A549 (cell line): ENCODE data around the gene C3orf62. TPM values are rescaled to one million over a fixed set of nuclear protein-coding genes. Genes with fewer than 3 reads are reported as not detected.

Experiments
- ATAC-seq, 2 experiments: fragments of 200-7000 bp in 1 of 2; fragments of >200 bp in 1 of 2; cut with Nextera tagmentation in 1 of 2; cut with Tn5 transposase in 1 of 2; 3 replicates each; pipeline versions ENCODE4 v1.8.0 to v1.9.1; 2018 to 2020; ENCODE audit warnings: mild to moderate bottlenecking in 1 of 2, moderate library complexity in 1 of 2
- CTCF ChIA-PET: fragments of 300-600 bp; sonication (Branson Sonifier 250); formaldehyde crosslinking; extraction: SDS; loops from one replicate; lab custom pipeline; 2021; ENCODE audit warnings: antibody characterized with exemption, inconsistent platforms; lab: Yijun Ruan, JAX
- POLR2A ChIA-PET: fragments of 350-600 bp; formaldehyde crosslinking; extraction: SDS; loops from one replicate; lab custom pipeline; 2021; ENCODE audit warnings: antibody characterized with exemption, inconsistent platforms; lab: Yijun Ruan, JAX
- DNase-seq, 2 experiments: peaks; one replicate each; pipeline versions ENCODE4 v3.0.0 to v3.0.0-alpha.2; 2011 to 2016; ENCODE audit warnings: low read depth in 1 of 2, low spot score in 1 of 2
- FAIRE-seq: peaks from 2 replicates; lab custom pipeline; 2011; peaks lifted over from hg19 to GRCh38; lab: Jason Lieb, UNC
- H3K27ac ChIP-seq, 2 experiments: fragments of >200 bp; sonication (Bioruptor Twin); formaldehyde crosslinking; 3 replicates each; pipeline ENCODE4 v1.5.1; 2016 to 2017
- H3K4me1 ChIP-seq: fragments of >200 bp; sonication (Bioruptor Twin); formaldehyde crosslinking; 3 replicates; pipeline ENCODE4 v1.6.1; 2016
- H3K4me2 ChIP-seq: fragments of >200 bp; sonication (Bioruptor Twin); formaldehyde crosslinking; 3 replicates; pipeline ENCODE4 v1.6.1; 2016
- H3K4me3 ChIP-seq: fragments of >200 bp; sonication (Bioruptor Twin); formaldehyde crosslinking; 3 replicates; pipeline ENCODE4 v1.5.1; 2016
- H3K9me3 ChIP-seq: fragments of >200 bp; sonication (Bioruptor Twin); formaldehyde crosslinking; 3 replicates; pipeline ENCODE4 v1.6.1; 2016
- BCL3 ChIP-seq: fragments of >200 bp; sonication (Bioruptor Twin); formaldehyde crosslinking; IDR thresholded peaks from 3 replicates; pipeline ENCODE4 v1.6.1; 2016
- BHLHE40 ChIP-seq: IDR thresholded peaks from 2 replicates; pipeline ENCODE4 v1.6.1; 2012; ENCODE audit warnings: low read depth, low read length, inconsistent platforms
- CTCF ChIP-seq: fragments of >200 bp; sonication (Bioruptor Twin); formaldehyde crosslinking; IDR thresholded peaks from 3 replicates; pipeline ENCODE4 v1.5.1; 2016
- EHF ChIP-seq: fragments of 250-450 bp; sonication (Bioruptor Pico); IDR thresholded peaks from 2 replicates; pipeline ENCODE4 v1.5.0; 2020; ENCODE audit warnings: mild to moderate bottlenecking
- ESRRA ChIP-seq: fragments of 150-350 bp; IDR thresholded peaks from 2 replicates; pipeline ENCODE4 v1.6.1; 2014; ENCODE audit warnings: mild to moderate bottlenecking, low read length, borderline replicate concordance
- FOXS1 ChIP-seq: fragments of 250-450 bp; sonication (Bioruptor Pico); IDR thresholded peaks from 2 replicates; pipeline ENCODE4 v1.5.0; 2020; ENCODE audit warnings: mild to moderate bottlenecking, moderate library complexity
- HDAC2 ChIP-seq: fragments of 200-600 bp; sonication (generic); IDR thresholded peaks from 2 replicates; pipeline ENCODE4 v1.6.1; 2016
- KDM1A ChIP-seq: fragments of 200-600 bp; sonication (generic); IDR thresholded peaks from 2 replicates; pipeline ENCODE4 v1.6.1; 2016; ENCODE audit warnings: low read depth, mild to moderate bottlenecking
- KDM5A ChIP-seq: fragments of 200-600 bp; sonication (generic); IDR thresholded peaks from 2 replicates; pipeline ENCODE4 v1.6.1; 2016; ENCODE audit warnings: antibody characterized with exemption, mild to moderate bottlenecking
- MAFK ChIP-seq: fragments of 450-650 bp; IDR thresholded peaks from 2 replicates; pipeline ENCODE4 v1.6.1; 2014; ENCODE audit not compliant: partially characterized antibody
- MAZ ChIP-seq: fragments of 150-350 bp; IDR thresholded peaks from 2 replicates; pipeline ENCODE4 v1.6.1; 2014; ENCODE audit warnings: antibody characterized with exemption, low read depth, low read length, borderline replicate concordance
- NFE2L2 ChIP-seq: fragments of 150-350 bp; conservative IDR thresholded peaks from 2 replicates; pipeline ENCODE4 v1.6.1; 2014; ENCODE audit warnings: low read length
- NPAS2 ChIP-seq: fragments of 250-450 bp; sonication (Bioruptor Pico); IDR thresholded peaks from 2 replicates; pipeline ENCODE4 v1.8.0; 2022; ENCODE audit warnings: mild to moderate bottlenecking, moderate library complexity, borderline replicate concordance
- RAD21 ChIP-seq, 2 experiments: fragments of >200 bp in 1 of 2; sonication (Bioruptor Twin) in 1 of 2; formaldehyde crosslinking in 1 of 2; IDR thresholded peaks in 1 of 2; conservative IDR thresholded peaks in 1 of 2; 2 replicates in 1 of 2; 3 replicates in 1 of 2; pipeline ENCODE4 v1.6.1; 2012 to 2018; ENCODE audit warnings: inconsistent platforms in 1 of 2
- RARB ChIP-seq: fragments of 250-450 bp; sonication (Bioruptor Pico); IDR thresholded peaks from 2 replicates; pipeline ENCODE4 v1.8.0; 2021; ENCODE audit warnings: mild to moderate bottlenecking, moderate library complexity
- RFX5 ChIP-seq: fragments of 450-650 bp; IDR thresholded peaks from 2 replicates; pipeline ENCODE4 v1.7.1; 2014; ENCODE audit warnings: antibody characterized with exemption, mild to moderate bottlenecking, moderate library complexity
- SMC3 ChIP-seq: fragments of >200 bp; sonication (Bioruptor Twin); formaldehyde crosslinking; IDR thresholded peaks from 3 replicates; pipeline ENCODE4 v1.6.1; 2018; ENCODE audit warnings: inconsistent platforms
- TFCP2L1 ChIP-seq: fragments of 250-450 bp; sonication (Bioruptor Pico); IDR thresholded peaks from 2 replicates; pipeline ENCODE4 v1.5.0; 2021; ENCODE audit warnings: mild to moderate bottlenecking
- ZFP36 ChIP-seq: fragments of 450-650 bp; IDR thresholded peaks from 2 replicates; pipeline ENCODE4 v1.6.1; 2014; ENCODE audit warnings: borderline replicate concordance; ENCODE audit not compliant: partially characterized antibody
- ZNF302 ChIP-seq: fragments of 250-450 bp; sonication (Bioruptor Pico); IDR thresholded peaks from 2 replicates; pipeline ENCODE4 v1.9.0; 2021; ENCODE audit warnings: inconsistent platforms, mild to moderate bottlenecking, moderate library complexity
- ZSCAN20 ChIP-seq: fragments of 250-450 bp; sonication (Bioruptor Pico); IDR thresholded peaks from 2 replicates; pipeline ENCODE4 v1.8.0; 2022; ENCODE audit warnings: mild to moderate bottlenecking, moderate library complexity
- whole genome bisulfite sequencing: methylation state at CpG from one replicate; pipeline ENCODE4 v1.1.6; 2017; ENCODE audit errors: missing lambda C conversion rate; 5-methylcytosine and 5-hydroxymethylcytosine counted together
- polyA plus RNA-seq, 4 experiments: library from polyadenylated mRNA; depleted of rRNA in 3 of 4; stranded (reverse); fragments of >200 nt; fragmentation: RNase III in 1 of 4; extraction: RNeasy Plus Mini Kit Qiagen cat#74134 plus additional on column Dnase treatment in 1 of 4; gene quantifications; 2 replicates in 3 of 4; 3 replicates in 1 of 4; pipeline ENCODE4 v1.2.3, GENCODE V29; 2011 to 2017
- TF ChIP-seq, protein P1 (sequence below): IDR thresholded peaks from 2 replicates; pipeline ENCODE4 v1.6.1; 2012
- TF ChIP-seq, protein P2 (sequence below): fragments of 450-650 bp; IDR thresholded peaks from 2 replicates; pipeline ENCODE4 v1.6.1; 2014; ENCODE audit warnings: antibody characterized with exemption

C3orf62 gene
- polyA plus RNA-seq, 2 of the 4 experiments (the other 2 are of a cell fraction) = 1.5 to 2.0 TPM

DNA sequence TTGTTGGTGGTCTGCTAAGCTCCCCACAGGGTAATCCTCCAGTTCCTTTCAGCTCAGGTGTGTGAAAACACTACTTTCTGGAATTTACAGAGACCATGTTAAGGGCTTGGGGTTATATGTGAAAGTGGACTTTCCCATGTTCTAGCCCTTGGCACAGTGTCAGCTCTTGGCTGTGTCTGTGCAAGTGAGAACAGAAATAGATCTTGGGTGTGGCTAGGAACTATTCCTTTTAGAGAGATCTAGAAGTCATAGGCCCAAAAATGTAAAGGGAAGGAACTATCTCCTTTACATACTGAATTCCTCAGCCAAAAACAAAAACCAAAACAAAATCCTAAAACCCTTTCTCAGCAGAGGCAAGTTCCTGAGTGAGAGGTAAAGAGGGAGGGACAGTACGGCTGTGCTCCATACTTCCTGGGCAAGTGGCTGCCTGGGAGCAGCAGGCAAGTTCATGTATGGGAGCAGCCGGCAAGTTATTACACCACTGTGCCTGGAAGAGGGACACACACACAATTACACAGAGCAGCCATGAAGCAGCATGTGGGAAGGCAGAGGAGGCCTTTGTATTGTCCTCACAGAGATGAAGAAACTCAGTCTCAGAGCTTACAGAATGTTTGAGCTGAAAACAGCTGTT is 19.9 kb upstream of the C3orf62 start:
- WGBS = 80% methylated on average over 2 of the region's 2 CpGs
- Histone ChIP-seq H3K4me1 (peaks cover 14% of the 10 kb centered on the region; the same call in 2 of the 3 replicates), H3K4me2 (no peak overlapping the region), H3K4me3 (no peak overlapping the region), H3K9me3 (no peaks in the 10 kb centered on the region), H3K27ac (no peak overlapping the region)
- POLR2A ChIA-PET = no interaction called here
- no peak for ATAC-seq
- TF ChIP-seq ZNF302 (no peak), HDAC2 (no peak), RARB (no peak), KDM1A (no peak), BHLHE40 (no peak), NPAS2 (CRISPR knock-in tag) (no peak)
- TF ChIP-seq, protein P1, sequence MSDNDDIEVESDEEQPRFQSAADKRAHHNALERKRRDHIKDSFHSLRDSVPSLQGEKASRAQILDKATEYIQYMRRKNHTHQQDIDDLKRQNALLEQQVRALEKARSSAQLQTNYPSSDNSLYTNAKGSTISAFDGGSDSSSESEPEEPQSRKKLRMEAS = no peak
- TF ChIP-seq, protein P2, sequence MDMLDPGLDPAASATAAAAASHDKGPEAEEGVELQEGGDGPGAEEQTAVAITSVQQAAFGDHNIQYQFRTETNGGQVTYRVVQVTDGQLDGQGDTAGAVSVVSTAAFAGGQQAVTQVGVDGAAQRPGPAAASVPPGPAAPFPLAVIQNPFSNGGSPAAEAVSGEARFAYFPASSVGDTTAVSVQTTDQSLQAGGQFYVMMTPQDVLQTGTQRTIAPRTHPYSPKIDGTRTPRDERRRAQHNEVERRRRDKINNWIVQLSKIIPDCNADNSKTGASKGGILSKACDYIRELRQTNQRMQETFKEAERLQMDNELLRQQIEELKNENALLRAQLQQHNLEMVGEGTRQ = no peak
- no peak for FAIRE-seq
- no peak for DNase-seq
- CTCF ChIA-PET = interaction anchor here (0.6 to 1.3 kb wide), 7 partner anchors 25 to 315 kb away, joined by 3 to 4 read pairs (median 3); partner anchors contain the start of genes KLHDC8B and USP4

- 76% methylated on average over 11 of the region's 11 CpGs for WGBS
- no peak for TF ChIP-seq NFE2L2
- peak; percentile 39; the same call in 1 of the 2 replicates for TF ChIP-seq BHLHE40
- TF ChIP-seq ESRRA = no peak
- TF ChIP-seq RAD21 (conservative IDR thresholded peaks at IDR 0.05 in 1 of 2, IDR thresholded peaks at IDR 0.05 in 1 of 2) = peak; percentile 43 to 55; a peak in 4 of 5 replicates
- no peak for TF ChIP-seq EHF (CRISPR knock-in tag)
- TF ChIP-seq ZFP36 = no peak
- no peak for TF ChIP-seq RFX5
- TF ChIP-seq, protein P1 = 0 out of 2 replicates have a peak, but pooled peaks have one; percentile 20
- TF ChIP-seq SMC3 = peak; percentile 30; the same call in 2 of the 3 replicates
- peak; percentile 56 for TF ChIP-seq CTCF
- TF ChIP-seq ZSCAN20 = no peak
- TF ChIP-seq, all 56 proteins: peak for 5
- ChIA-PET CTCF (interaction anchor here (1.0 kb wide), 1 partner anchor 45 kb away, joined by 3 read pairs; the partner anchor contains the start of gene USP4), POLR2A (no interaction called here)
- H3K4me2 ChIP-seq = no peak overlapping the region
- H3K4me1 ChIP-seq = peaks cover 14% of the 10 kb centered on the region; the same call in 2 of the 3 replicates
- no peak overlapping the region for H3K27ac ChIP-seq
- H3K9me3 ChIP-seq = no peaks in the 10 kb centered on the region
- ATAC-seq = no peak
- no peak for FAIRE-seq
- DNase-seq = peak; percentile 13 to 51
- H3K4me3 ChIP-seq = no peak overlapping the region
Observed at GRCh38 chr3:49295489-49296058, 18.5 kb upstream of the C3orf62 start.

GRCh38 chr3:49294343-49294742 is 17.3 kb upstream of the C3orf62 start:
- ChIA-PET POLR2A (no interaction called here), CTCF (interaction anchor here (0.5 to 1.6 kb wide), 3 partner anchors 11 to 16 kb away, joined by 3 to 5 read pairs (median 4); no protein-coding TSS in a partner anchor)
- Histone ChIP-seq H3K27ac (no peak overlapping the region), H3K9me3 (no peaks in the 10 kb centered on the region), H3K4me3 (no peak overlapping the region), H3K4me1 (peaks cover 14% of the 10 kb centered on the region; the same call in 2 of the 3 replicates), H3K4me2 (no peak overlapping the region)
- ATAC-seq (no peak), FAIRE-seq (no peak), DNase-seq (no peak)
- WGBS = 97% methylated on average over 8 of the region's 8 CpGs
- no peak for TF ChIP-seq KDM5A
- TF ChIP-seq MAFK = no peak
- no peak for TF ChIP-seq CTCF
- no peak for TF ChIP-seq FOXS1
- TF ChIP-seq NPAS2 (CRISPR knock-in tag) = no peak
- TF ChIP-seq BCL3 = no peak
- no peak for TF ChIP-seq EHF (CRISPR knock-in tag)
- TF ChIP-seq MAZ = no peak
- no peak for TF ChIP-seq TFCP2L1 (CRISPR knock-in tag)
- no peak for TF ChIP-seq ZNF302
